Transverse colon (tissue), 4 donors: Measurements from ENCODE around the gene CEP135. TPM values are rescaled to one million over a fixed set of nuclear protein-coding genes. Genes with fewer than 3 reads are reported as not detected.

Experiments used
- DNase-seq: peaks from one replicate; pipeline ENCODE4 v3.0.0-alpha.2; 2019
- H3K27ac ChIP-seq, 4 donors: fragments of 200-600 bp; sonication (generic); 2 replicates each; pipeline ENCODE4 v1.5.1; 2016 to 2018; ENCODE audit warnings: inconsistent platforms in 4 of 4
- H3K27me3 ChIP-seq: fragments of 200-600 bp; sonication (generic); 2 replicates; pipeline ENCODE4 v1.5.1; 2017; ENCODE audit warnings: inconsistent platforms
- H3K36me3 ChIP-seq, 4 donors: fragments of 200-600 bp; sonication (generic); 2 replicates each; pipeline ENCODE4 v1.5.1; 2017 to 2019; ENCODE audit warnings: inconsistent platforms in 4 of 4
- H3K4me1 ChIP-seq, 4 donors: fragments of 200-600 bp; sonication (generic); 2 replicates each; pipeline ENCODE4 v1.5.1; 2017 to 2020; ENCODE audit warnings: inconsistent platforms in 4 of 4
- H3K4me3 ChIP-seq, 4 donors: fragments of 200-600 bp; sonication (generic); 1 replicate in 1 of 4; 2 replicates in 3 of 4; pipeline versions ENCODE4 v1.5.1 to v1.6.1; 2017 to 2019; ENCODE audit warnings: inconsistent platforms in 4 of 4
- H3K9me3 ChIP-seq, 2 donors: fragments of 200-600 bp; sonication (generic); 2 replicates each; pipeline ENCODE4 v1.5.1; 2017 to 2019; ENCODE audit warnings: inconsistent platforms in 2 of 2
- CTCF ChIP-seq, 5 experiments: fragments of 200-600 bp in 3 of 5; fragments of 450-650 bp in 2 of 5; sonication (generic) in 3 of 5; IDR thresholded peaks; 1 replicate in 2 of 5; 2 replicates in 3 of 5; pipeline ENCODE4 v1.5.1; 2016 to 2017; ENCODE audit warnings: antibody characterized with exemption in 5 of 5, inconsistent platforms in 3 of 5, mild to moderate bottlenecking in 2 of 5, moderate library complexity in 1 of 5
- EP300 ChIP-seq: sonication (generic); formaldehyde crosslinking; IDR thresholded peaks from one replicate; pipeline ENCODE4 v1.6.1; 2017; ENCODE audit warnings: antibody characterized with exemption, low read depth
- POLR2A ChIP-seq: fragments of 450-650 bp; IDR thresholded peaks from one replicate; pipeline ENCODE4 v1.6.1; 2016; ENCODE audit warnings: antibody characterized with exemption, mild to moderate bottlenecking, moderate library complexity
- POLR2AphosphoS5 ChIP-seq, 3 donors: sonication (generic); formaldehyde crosslinking; IDR thresholded peaks; one replicate each; pipeline ENCODE4 v1.6.1; 2016; ENCODE audit warnings: antibody characterized with exemption in 3 of 3
- WGBS, 2 donors: methylation state at CpG; one replicate each; pipeline ENCODE4 v1.1.5; 2018; ENCODE audit warnings: low coverage in 1 of 2; 5-methylcytosine and 5-hydroxymethylcytosine counted together
- in situ Hi-C, 4 donors: fragments of 200-750 bp; cut with MboI; loops; one replicate each; pipeline versions ENCODE4 v1.15.0 to v1.15.1; 2017; ENCODE audit warnings: low sequenced_read_pairs in 3 of 4, low pct_ligation_motif_present in 1 of 4, low pct_unique_long_range_greater_than_20kb in 1 of 4
- intact Hi-C: fragments of 100-400 bp; cut with DNase I; formaldehyde crosslinking; loops from one replicate; pipeline ENCODE4 v1.15.1; 2023; ENCODE audit warnings: low total_unique reads
- total RNA-seq, 4 donors: library from RNA; depleted of rRNA; stranded (reverse); fragments of >200 nt; gene quantifications; one replicate each; pipeline ENCODE4 v1.1.0, GENCODE V29; 2016

Gene CEP135
- total RNA-seq, 4 donors from 2014 or later: 4.5 to 18.0 (median 9.9) TPM

DNA sequence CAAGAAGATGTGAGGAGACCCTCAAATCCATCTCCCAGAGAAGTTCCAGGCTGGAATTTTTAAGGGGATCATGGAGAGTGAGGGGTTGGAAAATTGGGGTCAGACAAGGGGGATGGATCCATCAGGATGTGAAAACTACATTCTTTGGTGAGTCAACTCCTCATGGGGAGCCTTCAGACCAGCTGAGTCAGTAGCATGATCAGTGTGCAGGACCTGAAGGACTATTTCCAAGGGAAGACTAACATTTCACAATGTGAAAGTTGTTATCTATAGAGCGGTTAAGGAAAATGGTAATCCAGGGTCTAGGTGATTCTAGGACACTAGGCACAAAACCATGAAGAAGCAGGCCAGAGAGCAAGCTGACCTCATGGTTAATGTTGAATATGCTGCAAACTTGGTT, 38.6 kb upstream of the CEP135 start:
- 75 to 97% methylated on average over 1 of the region's 1 CpG for WGBS, 2 donors
- Histone ChIP-seq H3K27me3 (no peaks in the 10 kb centered on the region), H3K36me3 (peaks cover 0 to 4% (median 2%) of the 10 kb centered on the region in 4 donors), H3K27ac (no peak overlapping the region), H3K4me1 (peaks cover 0 to 5% (median 0%) of the 10 kb centered on the region in 4 donors), H3K9me3 (no peaks in the 10 kb centered on the region), H3K4me3 (no peak overlapping the region)
- intact Hi-C loops: no loop called here
- in situ Hi-C loops: no loop called here
- no peak for TF ChIP-seq POLR2AphosphoS5 (IDR thresholded peaks at IDR 0.05)
- TF ChIP-seq EP300: no peak
- TF ChIP-seq POLR2A: no peak
- TF ChIP-seq CTCF (IDR thresholded peaks at IDR 0.05): no peak
- no peak for DNase-seq

GRCh38 chr4:55912249-55912648, 36.5 kb upstream of the CEP135 start:
- 62 to 86% methylated on average over 5 to 6 of the region's 6 CpGs for WGBS, 2 donors
- in situ Hi-C loops: no loop called here
- intact Hi-C loops: no loop called here
- no peaks in the 10 kb centered on the region for H3K36me3 ChIP-seq
- no peak for DNase-seq
- no peaks in the 10 kb centered on the region for H3K27me3 ChIP-seq
- H3K4me1 ChIP-seq: peaks cover 0 to 2% (median 0%) of the 10 kb centered on the region in 4 donors
- H3K4me3 ChIP-seq: no peak overlapping the region
- H3K27ac ChIP-seq: no peak overlapping the region
- H3K9me3 ChIP-seq: no peaks in the 10 kb centered on the region
- no peak for TF ChIP-seq EP300

DNA sequence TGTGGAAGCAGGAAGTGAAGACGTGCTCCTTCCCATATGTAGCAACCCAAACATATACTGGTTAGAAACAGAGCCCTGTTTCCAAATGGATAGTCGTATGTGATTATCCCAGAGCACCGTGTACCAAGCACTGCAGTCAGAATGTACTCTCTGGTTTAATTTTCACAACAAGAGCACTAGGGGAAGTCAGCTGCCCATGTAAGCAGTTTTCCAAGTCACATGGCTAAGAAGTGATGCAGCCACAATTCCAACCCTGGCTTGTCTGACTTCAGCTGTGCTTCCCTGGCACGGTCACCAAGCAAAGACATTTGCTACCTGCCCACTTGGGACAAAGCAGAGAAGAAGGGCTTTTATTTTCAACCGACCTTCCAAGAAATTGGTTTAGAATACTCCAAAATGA, 28.2 kb upstream of the CEP135 start:
- TF ChIP-seq POLR2AphosphoS5 (IDR thresholded peaks at IDR 0.05) (no peak), POLR2A (no peak), EP300 (no peak)
- H3K9me3 ChIP-seq: no peaks in the 10 kb centered on the region
- no peaks in the 10 kb centered on the region for H3K36me3 ChIP-seq
- H3K27me3 ChIP-seq: no peaks in the 10 kb centered on the region
- H3K4me3 ChIP-seq: no peak overlapping the region
- WGBS, 2 donors: 68% methylated on average over 5 of the region's 5 CpGs; no CpG with 5 or more reads in 1 of the 2 donors
- intact Hi-C loops (no loop called here), in situ Hi-C loops (no loop called here)
- H3K4me1 ChIP-seq: no peaks in the 10 kb centered on the region
- no peak for DNase-seq
- no peak overlapping the region for H3K27ac ChIP-seq

DNA sequence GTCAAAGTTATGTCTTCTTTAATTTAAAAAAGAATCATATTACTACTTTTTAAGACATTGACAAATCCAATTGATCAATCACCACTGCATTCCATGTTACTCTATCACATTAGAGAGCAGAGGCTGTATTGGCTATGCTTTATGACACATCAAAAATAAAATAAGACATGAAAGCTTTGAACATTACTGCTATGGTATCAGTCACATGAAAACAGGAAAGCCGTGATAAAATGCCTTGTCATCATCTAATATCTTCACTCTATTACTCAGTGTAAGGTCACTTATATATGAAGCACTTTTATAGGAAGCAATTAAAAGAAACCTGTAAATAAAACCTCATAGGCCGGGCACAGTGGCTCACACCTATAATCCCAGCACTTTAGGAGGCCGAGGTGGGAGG, 27.7 kb upstream of the CEP135 start:
- Histone ChIP-seq H3K36me3 (no peaks in the 10 kb centered on the region), H3K27ac (no peak overlapping the region), H3K9me3 (no peaks in the 10 kb centered on the region), H3K27me3 (no peaks in the 10 kb centered on the region), H3K4me1 (no peaks in the 10 kb centered on the region), H3K4me3 (no peak overlapping the region)
- intact Hi-C loops (no loop called here), in situ Hi-C loops (no loop called here)
- 42 to 64% methylated on average over 2 to 3 of the region's 3 CpGs for WGBS, 2 donors
- DNase-seq: no peak
- TF ChIP-seq CTCF (IDR thresholded peaks at IDR 0.05): no peak

GRCh38 chr4:55925241-55925640, 23.5 kb upstream of the CEP135 start:
- H3K4me1 ChIP-seq: no peaks in the 10 kb centered on the region
- no peak for DNase-seq
- H3K9me3 ChIP-seq: no peaks in the 10 kb centered on the region
- in situ Hi-C loops (loop anchor here in 3 of 4 donors (25.0 kb wide), 1 partner anchor 387 kb away; no protein-coding TSS in a partner anchor), intact Hi-C loops (no loop called here)
- no peaks in the 10 kb centered on the region for H3K36me3 ChIP-seq
- TF ChIP-seq EP300 (no peak), POLR2A (no peak), CTCF (IDR thresholded peaks at IDR 0.05) (no peak), POLR2AphosphoS5 (IDR thresholded peaks at IDR 0.05) (no peak)
- H3K27me3 ChIP-seq: no peaks in the 10 kb centered on the region
- H3K4me3 ChIP-seq: no peak overlapping the region
- H3K27ac ChIP-seq: no peak overlapping the region
- 77 to 93% methylated on average over 2 to 4 of the region's 4 CpGs for WGBS, 2 donors
